ENCODE data around the gene FNDC3A. TPM values are rescaled to one million over a fixed set of nuclear protein-coding genes. Genes with fewer than 3 reads are reported as not detected.

Gene FNDC3A
- total RNA-seq, 4 donors from 2014 or later: 37.0 to 39.4 (median 38.6) TPM

DNA sequence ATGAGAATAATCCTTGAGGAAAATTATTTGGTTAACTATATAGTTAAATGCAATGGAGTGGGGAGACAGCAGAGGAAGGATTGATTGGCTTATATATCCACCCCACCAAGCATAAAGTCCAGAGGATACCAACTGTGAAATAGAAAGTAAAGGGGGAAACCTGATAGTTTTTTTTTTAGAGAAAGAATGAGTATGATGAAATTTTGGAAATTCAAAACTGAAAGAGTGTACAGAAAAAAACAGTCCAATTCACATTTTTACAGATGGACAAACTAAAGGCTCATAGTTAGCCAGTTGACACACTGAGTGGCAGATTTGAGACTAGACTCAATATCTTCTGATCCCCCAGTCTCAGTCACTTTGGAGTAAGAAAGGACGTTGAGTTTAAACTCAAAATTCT, 51.1 kb downstream of the FNDC3A start:
- Histone ChIP-seq H3K27ac (replicated peaks in 1 of 4) (no peak overlapping the region), H3K36me3 (no peaks in the 10 kb centered on the region), H3K9me3 (no peaks in the 10 kb centered on the region), H3K27me3 (no peaks in the 10 kb centered on the region), H3K4me1 (no peaks in the 10 kb centered on the region), H3K4me3 (no peak overlapping the region)
- intact Hi-C loops (cut with DNase I): no loop called here
- no peak for DNase-seq (ENCODE audit: extremely low spot score)
- WGBS: 4% methylated on average over 1 of the region's 1 CpG
- TF ChIP-seq, protein P1, sequence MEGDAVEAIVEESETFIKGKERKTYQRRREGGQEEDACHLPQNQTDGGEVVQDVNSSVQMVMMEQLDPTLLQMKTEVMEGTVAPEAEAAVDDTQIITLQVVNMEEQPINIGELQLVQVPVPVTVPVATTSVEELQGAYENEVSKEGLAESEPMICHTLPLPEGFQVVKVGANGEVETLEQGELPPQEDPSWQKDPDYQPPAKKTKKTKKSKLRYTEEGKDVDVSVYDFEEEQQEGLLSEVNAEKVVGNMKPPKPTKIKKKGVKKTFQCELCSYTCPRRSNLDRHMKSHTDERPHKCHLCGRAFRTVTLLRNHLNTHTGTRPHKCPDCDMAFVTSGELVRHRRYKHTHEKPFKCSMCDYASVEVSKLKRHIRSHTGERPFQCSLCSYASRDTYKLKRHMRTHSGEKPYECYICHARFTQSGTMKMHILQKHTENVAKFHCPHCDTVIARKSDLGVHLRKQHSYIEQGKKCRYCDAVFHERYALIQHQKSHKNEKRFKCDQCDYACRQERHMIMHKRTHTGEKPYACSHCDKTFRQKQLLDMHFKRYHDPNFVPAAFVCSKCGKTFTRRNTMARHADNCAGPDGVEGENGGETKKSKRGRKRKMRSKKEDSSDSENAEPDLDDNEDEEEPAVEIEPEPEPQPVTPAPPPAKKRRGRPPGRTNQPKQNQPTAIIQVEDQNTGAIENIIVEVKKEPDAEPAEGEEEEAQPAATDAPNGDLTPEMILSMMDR (IDR thresholded peaks at IDR 0.05): no peak
- no peak for TF ChIP-seq POLR2A (IDR thresholded peaks at IDR 0.05; ENCODE audit: low read depth)
- TF ChIP-seq POLR2AphosphoS5 (IDR thresholded peaks at IDR 0.05): no peak
- TF ChIP-seq EP300 (IDR thresholded peaks at IDR 0.05): no peak

DNA sequence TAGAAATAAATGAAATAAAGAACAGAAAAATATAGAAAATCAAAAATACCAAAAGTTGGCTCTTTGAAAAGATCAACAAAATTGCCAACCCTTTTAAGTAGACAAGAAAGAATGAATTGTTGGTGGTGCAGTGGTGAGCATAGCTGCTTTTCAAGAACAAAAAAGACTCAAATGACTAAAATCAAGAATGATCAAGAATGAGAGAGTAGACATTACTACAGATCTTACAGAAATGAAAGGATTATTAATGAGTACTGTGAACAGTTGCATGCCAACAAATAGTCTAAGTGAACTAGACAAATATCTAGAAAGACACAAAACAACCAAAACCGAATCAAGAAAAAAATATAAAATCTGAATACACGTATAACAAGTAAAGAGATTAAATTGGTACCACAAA, 53.9 kb downstream of the FNDC3A start:
- Histone ChIP-seq H3K27me3 (no peaks in the 10 kb centered on the region), H3K9me3 (no peaks in the 10 kb centered on the region), H3K4me1 (no peaks in the 10 kb centered on the region), H3K36me3 (no peaks in the 10 kb centered on the region), H3K4me3 (no peak overlapping the region), H3K27ac (replicated peaks in 1 of 4) (no peak overlapping the region)
- 89% methylated on average over 2 of the region's 2 CpGs for WGBS
- TF ChIP-seq EP300 (IDR thresholded peaks at IDR 0.05) (no peak), POLR2A (IDR thresholded peaks at IDR 0.05; ENCODE audit: low read depth) (no peak), POLR2AphosphoS5 (IDR thresholded peaks at IDR 0.05) (no peak)
- TF ChIP-seq, protein P1 (IDR thresholded peaks at IDR 0.05): no peak
- intact Hi-C loops (cut with DNase I): no loop called here
- DNase-seq (ENCODE audit: extremely low spot score): no peak

DNA sequence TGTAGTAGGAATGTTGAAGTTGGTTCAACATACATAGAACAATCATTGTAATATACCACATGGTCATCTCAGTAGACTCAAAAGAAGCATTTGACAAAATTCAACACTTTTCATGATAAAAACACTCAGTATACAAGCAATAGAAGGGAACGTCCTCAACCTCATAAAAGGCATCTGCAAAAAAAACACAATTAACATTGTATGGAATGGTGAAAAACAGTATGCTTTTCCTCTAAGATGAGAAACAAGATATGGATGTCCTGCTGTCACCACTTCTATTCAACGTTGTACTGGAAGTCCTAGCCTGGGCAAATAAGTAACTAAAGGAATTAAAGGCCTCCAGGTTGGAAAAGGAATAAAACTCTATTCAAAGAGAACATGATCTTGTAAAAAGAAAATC, 54.5 kb downstream of the FNDC3A start:
- WGBS: 92% methylated on average over 2 of the region's 2 CpGs
- DNase-seq (ENCODE audit: extremely low spot score): no peak
- no peak for TF ChIP-seq EP300 (IDR thresholded peaks at IDR 0.05)
- TF ChIP-seq POLR2A (IDR thresholded peaks at IDR 0.05; ENCODE audit: low read depth): no peak
- TF ChIP-seq POLR2AphosphoS5 (IDR thresholded peaks at IDR 0.05): no peak
- TF ChIP-seq, protein P1 (IDR thresholded peaks at IDR 0.05): no peak
- Histone ChIP-seq H3K27me3 (no peaks in the 10 kb centered on the region), H3K27ac (replicated peaks in 1 of 4) (no peak overlapping the region), H3K4me3 (no peak overlapping the region), H3K4me1 (no peaks in the 10 kb centered on the region), H3K36me3 (no peaks in the 10 kb centered on the region), H3K9me3 (no peaks in the 10 kb centered on the region)
- intact Hi-C loops (cut with DNase I): no loop called here

DNA sequence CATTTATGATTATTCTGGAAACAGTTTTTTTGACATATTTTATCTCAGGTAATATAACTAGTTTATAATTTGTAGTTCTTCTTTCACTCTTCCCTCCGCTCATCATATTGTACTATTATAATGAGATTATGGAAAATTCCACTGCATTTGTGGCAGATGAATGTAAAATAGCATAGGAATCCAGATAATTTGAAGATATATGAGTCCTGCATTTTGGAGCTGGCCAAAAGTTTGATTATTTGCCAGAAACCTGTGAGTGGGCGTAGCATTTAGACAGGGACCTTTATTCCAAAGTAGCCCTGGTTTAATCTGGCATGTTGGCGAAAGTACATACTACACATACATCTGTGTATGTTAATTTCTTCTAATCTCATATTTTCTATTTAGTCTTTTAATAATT, 65.2 kb downstream of the FNDC3A start:
- Histone ChIP-seq H3K27me3 (no peaks in the 10 kb centered on the region), H3K4me1 (peaks cover 0 to 4% (median under 1%) of the 10 kb centered on the region in 4 donors), H3K9me3 (no peaks in the 10 kb centered on the region), H3K36me3 (peaks cover 0 to 4% (median 0%) of the 10 kb centered on the region in 4 donors), H3K4me3 (no peak overlapping the region), H3K27ac (replicated peaks in 1 of 4) (no peak overlapping the region)
- intact Hi-C loops (cut with DNase I): no loop called here
- TF ChIP-seq POLR2A (IDR thresholded peaks at IDR 0.05; ENCODE audit: low read depth) (no peak), POLR2AphosphoS5 (IDR thresholded peaks at IDR 0.05) (no peak), EP300 (IDR thresholded peaks at IDR 0.05) (no peak)
- TF ChIP-seq, protein P1 (IDR thresholded peaks at IDR 0.05): no peak
- WGBS: 98% methylated on average over 3 of the region's 3 CpGs
- DNase-seq (ENCODE audit: extremely low spot score): no peak

DNA sequence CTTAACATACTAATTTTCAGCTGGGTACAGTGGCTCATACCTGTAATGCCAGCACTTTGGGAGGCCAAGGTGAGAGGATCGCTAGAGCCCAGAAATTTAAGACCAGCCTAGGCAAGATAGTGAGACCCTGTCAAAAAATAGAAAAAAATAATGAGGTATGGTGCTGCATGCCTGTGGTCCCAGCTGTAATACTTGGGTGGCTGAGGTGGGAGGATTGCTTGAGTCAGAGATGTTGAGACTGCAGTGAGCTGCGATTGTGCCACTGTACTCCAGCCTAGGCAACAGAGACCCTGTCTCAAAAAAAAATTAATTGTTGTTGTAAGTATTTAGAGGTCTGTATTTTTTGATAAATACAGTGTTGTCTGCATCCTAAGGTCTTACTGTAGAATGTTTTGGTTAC, 66.8 kb downstream of the FNDC3A start:
- no peaks in the 10 kb centered on the region for H3K9me3 ChIP-seq
- peaks cover 0 to 11% (median 4%) of the 10 kb centered on the region in 4 donors for H3K4me1 ChIP-seq
- no peak overlapping the region for H3K27ac ChIP-seq (replicated peaks in 1 of 4)
- DNase-seq (ENCODE audit: extremely low spot score): no peak
- intact Hi-C loops (cut with DNase I): no loop called here
- no peak overlapping the region for H3K4me3 ChIP-seq
- H3K36me3 ChIP-seq: peaks cover 0 to 4% (median 0%) of the 10 kb centered on the region in 4 donors
- no peak for TF ChIP-seq EP300 (IDR thresholded peaks at IDR 0.05)
- TF ChIP-seq POLR2A (IDR thresholded peaks at IDR 0.05; ENCODE audit: low read depth): no peak
- TF ChIP-seq, protein P1 (IDR thresholded peaks at IDR 0.05): no peak
- TF ChIP-seq POLR2AphosphoS5 (IDR thresholded peaks at IDR 0.05): no peak
- WGBS: 93% methylated on average over 2 of the region's 2 CpGs
- no peaks in the 10 kb centered on the region for H3K27me3 ChIP-seq

All from esophagus muscularis mucosa (tissue), 4 donors.